GM12878 (cell line): ENCODE results near the gene C18orf63.

ENCODE experiments used
- BCL11A ChIP-seq: IDR thresholded peaks from 2 replicates; pipeline ENCODE4 v1.6.1; 2011; ENCODE audit warnings: low read depth, low read length
- MEF2A ChIP-seq: IDR thresholded peaks from 2 replicates; pipeline ENCODE4 v1.6.1; 2011; ENCODE audit warnings: low read depth, mild to moderate bottlenecking, low read length, moderate library complexity; ENCODE audit not compliant: insufficient read depth
- POLR2AphosphoS5 ChIP-seq: IDR thresholded peaks from 2 replicates; pipeline ENCODE4 v1.6.1; 2011; ENCODE audit warnings: mild to moderate bottlenecking, low read length, inconsistent platforms
- TF ChIP-seq, protein P1 (sequence below), 3 experiments: IDR thresholded peaks in 2 of 3; conservative IDR thresholded peaks in 1 of 3; 2 replicates each; pipeline ENCODE4 v1.5.1; 2011; ENCODE audit warnings: low read depth in 3 of 3, low read length in 3 of 3, mild to moderate bottlenecking in 3 of 3, control low read depth in 2 of 3, moderate library complexity in 2 of 3, inconsistent platforms in 1 of 3, mixed read lengths in 1 of 3; ENCODE audit not compliant: control insufficient read depth in 2 of 3, insufficient read depth in 1 of 3; ENCODE audit errors: extremely low read depth in 1 of 3
- TF ChIP-seq, protein P2 (sequence below): fragments of 450-650 bp; IDR thresholded peaks from 2 replicates; pipeline ENCODE4 v1.6.1; 2018; ENCODE audit warnings: mild to moderate bottlenecking, low read depth, moderate library complexity; ENCODE audit not compliant: partially characterized antibody

DNA sequence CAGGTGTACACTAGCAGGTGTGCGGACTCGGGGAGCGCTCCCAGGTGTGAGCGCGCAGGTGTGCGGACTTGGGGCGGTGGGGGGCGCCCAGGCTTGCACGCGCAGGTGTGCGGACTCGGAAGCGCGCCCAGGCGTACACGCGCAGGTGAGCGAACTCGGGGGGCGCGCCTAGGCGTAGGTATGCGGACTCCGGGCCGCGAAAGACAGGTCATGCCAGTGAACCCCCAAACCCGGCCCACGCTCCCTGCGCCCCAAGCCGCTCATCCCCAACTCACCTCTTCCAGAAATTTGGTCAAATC is 24.2 kb upstream of the C18orf63 start:
- TF ChIP-seq MEF2A: no peak
- no peak for TF ChIP-seq BCL11A
- TF ChIP-seq, protein P1, sequence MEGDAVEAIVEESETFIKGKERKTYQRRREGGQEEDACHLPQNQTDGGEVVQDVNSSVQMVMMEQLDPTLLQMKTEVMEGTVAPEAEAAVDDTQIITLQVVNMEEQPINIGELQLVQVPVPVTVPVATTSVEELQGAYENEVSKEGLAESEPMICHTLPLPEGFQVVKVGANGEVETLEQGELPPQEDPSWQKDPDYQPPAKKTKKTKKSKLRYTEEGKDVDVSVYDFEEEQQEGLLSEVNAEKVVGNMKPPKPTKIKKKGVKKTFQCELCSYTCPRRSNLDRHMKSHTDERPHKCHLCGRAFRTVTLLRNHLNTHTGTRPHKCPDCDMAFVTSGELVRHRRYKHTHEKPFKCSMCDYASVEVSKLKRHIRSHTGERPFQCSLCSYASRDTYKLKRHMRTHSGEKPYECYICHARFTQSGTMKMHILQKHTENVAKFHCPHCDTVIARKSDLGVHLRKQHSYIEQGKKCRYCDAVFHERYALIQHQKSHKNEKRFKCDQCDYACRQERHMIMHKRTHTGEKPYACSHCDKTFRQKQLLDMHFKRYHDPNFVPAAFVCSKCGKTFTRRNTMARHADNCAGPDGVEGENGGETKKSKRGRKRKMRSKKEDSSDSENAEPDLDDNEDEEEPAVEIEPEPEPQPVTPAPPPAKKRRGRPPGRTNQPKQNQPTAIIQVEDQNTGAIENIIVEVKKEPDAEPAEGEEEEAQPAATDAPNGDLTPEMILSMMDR (IDR thresholded peaks at IDR 0.05 in 2 of 3, conservative IDR thresholded peaks at IDR 0.05 in 1 of 3; ENCODE audit: control insufficient read depth in 2 of 3, extremely low read depth in 1 of 3, insufficient read depth in 1 of 3, low read depth in 3 of 3, low read length in 3 of 3): no peak
- no peak for TF ChIP-seq POLR2AphosphoS5
- TF ChIP-seq, protein P2, sequence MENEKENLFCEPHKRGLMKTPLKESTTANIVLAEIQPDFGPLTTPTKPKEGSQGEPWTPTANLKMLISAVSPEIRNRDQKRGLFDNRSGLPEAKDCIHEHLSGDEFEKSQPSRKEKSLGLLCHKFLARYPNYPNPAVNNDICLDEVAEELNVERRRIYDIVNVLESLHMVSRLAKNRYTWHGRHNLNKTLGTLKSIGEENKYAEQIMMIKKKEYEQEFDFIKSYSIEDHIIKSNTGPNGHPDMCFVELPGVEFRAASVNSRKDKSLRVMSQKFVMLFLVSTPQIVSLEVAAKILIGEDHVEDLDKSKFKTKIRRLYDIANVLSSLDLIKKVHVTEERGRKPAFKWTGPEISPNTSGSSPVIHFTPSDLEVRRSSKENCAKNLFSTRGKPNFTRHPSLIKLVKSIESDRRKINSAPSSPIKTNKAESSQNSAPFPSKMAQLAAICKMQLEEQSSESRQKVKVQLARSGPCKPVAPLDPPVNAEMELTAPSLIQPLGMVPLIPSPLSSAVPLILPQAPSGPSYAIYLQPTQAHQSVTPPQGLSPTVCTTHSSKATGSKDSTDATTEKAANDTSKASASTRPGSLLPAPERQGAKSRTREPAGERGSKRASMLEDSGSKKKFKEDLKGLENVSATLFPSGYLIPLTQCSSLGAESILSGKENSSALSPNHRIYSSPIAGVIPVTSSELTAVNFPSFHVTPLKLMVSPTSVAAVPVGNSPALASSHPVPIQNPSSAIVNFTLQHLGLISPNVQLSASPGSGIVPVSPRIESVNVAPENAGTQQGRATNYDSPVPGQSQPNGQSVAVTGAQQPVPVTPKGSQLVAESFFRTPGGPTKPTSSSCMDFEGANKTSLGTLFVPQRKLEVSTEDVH: no peak
